HG03565 (cell line): Measurements from ENCODE around the gene CSTF3.
"Not testable (repeated sequence)": the region's sequence is repeated elsewhere in the genome, so short reads cannot be mapped to it uniquely, and the experiment has no call there.

ENCODE experiments used
- ATAC-seq: cut with Tn5 transposase; IDR thresholded peaks from one replicate; pipeline ENCODE4 v1.9.1; 2021; ENCODE audit warnings: mild to moderate bottlenecking, moderate library complexity; ENCODE audit not compliant: unreplicated experiment

Gene CSTF3

DNA sequence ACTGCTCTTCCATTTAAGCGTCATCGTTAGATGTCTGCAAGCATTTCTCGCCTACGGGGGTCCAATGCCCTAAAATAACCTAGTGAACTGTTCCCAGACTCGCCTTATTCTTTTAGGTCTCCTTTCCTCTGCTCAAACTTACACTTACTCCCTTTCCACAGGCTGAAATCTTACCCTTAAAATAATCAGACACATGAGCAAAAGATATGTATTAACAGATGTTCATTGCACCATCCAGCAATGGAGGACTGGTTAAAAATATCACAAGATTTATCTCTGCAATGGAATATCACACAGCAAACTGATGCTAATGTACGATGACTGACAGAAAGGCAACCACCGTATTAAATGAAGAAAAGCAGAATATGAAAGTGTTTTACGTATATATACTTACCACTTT lies 1.6 kb upstream of the CSTF3 start:
- no peak for ATAC-seq

DNA sequence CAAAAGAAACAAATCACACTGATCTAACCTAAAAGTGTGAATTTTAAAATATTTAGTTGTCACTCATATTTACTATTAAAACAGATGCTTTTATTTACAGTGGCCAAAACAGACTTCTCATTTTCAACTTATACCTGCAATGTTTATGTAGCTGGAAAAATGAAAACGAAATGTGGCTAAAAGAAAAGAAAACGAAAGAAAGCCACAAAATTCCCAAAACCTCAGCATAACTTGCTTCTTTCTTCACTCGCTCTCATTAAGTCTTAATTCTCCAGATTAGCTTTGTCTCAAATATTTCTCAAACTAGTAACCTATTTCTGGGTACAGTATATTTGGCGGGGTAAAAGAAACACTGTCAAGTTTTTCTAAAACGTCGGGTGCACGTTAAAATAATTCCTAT lies 693 bp downstream of the CSTF3 start:
- ATAC-seq = no peak

DNA sequence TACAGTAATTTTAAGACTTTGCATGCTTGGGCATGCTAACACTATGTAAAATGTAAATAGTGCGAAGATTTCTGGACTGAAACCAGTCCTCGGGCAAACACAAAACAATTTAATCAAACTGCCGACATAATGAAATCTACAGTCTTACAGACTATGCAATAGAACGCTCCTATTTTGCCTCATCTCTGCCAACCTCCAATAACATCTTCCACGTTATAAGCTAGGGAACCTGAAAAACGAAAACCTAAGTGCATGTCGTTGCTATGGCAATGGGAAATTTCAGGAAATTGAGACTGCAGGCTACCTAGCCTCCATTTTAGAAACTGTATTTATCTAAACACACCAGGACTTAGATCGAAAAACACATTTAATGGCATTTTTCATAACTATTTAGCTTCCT lies 1.1 kb downstream of the CSTF3 start:
- ATAC-seq = no peak

DNA sequence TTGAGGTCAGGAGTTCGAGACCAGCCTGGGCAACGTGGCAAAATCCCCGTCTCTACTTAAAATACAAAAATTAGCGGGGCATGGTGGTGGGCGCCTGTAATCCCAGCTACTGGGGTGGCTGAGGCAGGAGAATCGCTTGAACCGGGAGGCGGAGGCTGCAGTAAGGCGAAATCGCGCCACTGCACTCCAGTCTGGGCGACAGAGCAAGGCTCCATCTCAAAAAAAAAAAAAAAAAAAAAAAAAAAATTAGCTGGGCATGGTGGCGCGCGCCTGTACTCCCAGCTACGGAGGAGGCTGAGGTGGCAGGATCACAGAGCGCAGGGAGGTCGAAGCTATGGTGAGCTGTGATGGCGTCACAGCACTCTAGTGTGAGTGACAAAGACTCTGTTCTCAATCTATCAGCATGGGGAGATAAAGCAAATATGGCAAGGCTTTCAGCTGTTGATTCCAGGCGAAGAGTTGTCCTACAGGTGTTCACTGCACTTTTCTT lies 1.9 kb downstream of the CSTF3 start:
- not testable (repeated sequence) for ATAC-seq

DNA sequence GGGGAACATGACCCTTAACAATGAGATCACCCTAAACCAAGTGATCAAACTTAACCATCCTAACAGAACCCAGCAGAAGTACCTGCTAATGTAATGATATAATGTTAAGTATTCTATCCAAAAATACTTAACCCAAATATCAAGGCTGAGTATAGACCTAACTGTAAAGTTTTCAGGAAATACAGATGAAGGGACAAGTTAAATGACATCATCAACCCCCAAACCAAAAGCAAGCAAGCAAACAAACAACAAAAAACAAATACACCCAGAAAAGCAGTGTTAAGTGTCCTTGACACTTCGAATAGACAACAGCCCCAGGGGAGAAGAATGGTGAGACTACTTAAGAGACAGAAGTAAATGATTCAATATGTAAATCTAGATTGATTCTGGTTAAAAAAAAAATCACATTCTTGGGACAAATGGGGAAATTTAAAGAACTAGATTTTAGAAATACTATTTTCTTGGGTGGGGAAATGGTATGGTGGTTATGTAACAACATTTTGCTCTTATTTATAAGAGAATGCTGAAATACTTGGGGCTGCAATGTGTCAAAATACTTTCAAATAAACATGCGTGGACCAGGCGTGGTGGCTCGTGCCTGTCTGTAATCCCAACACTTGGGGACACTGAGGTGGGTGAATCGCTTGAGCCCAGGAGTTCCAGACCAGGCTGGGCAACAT lies 2.5 kb downstream of the CSTF3 start:
- no peak for ATAC-seq

DNA sequence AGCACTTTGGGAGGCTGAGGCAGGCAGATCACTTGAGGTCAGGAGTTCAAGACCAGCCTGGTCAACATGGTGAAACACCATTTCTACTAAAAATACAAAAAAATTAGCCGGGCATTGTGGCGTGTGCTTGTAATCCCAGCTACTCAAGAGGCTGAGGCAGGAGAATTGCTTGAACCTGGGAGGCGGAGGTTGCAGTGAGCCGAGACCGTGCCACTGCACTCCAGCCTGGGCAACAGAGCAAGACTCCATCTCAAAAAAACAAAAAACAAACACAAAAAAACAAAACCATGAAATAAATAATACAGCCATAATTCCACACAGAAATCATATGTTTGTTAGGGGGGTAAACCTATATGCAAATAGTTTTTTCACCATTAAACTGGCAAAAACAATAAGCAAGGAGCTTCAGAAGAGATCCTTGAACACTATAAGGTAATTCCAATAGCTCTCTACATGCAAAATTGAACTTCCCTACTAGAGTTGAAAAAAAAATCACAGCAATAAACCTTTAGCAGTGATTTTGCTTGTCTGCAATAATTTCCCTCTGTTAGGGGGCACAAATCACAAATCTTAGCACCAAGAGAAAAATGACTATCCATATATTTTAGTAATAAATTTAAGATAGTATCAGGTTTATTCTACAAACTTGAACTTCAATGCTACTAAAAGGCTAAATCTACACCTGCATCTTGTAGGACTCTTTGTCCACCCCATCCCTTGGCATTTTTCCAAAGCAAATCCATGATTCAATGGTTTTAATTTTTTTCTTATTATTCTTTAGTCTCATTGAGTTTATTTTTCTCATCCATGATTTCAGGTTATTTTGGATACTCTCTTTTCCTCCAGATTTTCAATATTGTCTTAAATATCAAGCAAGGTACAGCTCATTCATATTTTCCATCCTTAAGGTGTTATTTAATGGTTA lies 3.9 kb downstream of the CSTF3 start:
- no peak for ATAC-seq

DNA sequence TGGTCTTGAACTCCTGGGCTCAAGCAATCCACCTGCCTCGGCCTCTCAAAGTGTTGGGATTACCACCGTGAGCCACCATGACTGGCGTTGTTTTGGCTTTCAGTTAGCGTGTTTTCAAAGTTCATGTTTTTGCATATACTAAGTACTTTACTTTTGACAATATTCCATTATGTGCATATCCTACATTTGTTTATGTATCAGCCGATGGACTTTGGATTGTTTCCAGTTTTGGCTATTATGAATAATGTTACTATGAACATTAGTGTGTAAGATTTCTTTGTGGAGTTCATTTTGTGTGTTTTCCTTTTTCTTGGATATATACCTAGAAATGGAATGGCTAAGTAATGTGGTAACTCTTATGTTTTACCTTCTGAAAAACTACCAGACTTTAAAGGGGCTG lies 9.9 kb downstream of the CSTF3 start:
- ATAC-seq = no peak

DNA sequence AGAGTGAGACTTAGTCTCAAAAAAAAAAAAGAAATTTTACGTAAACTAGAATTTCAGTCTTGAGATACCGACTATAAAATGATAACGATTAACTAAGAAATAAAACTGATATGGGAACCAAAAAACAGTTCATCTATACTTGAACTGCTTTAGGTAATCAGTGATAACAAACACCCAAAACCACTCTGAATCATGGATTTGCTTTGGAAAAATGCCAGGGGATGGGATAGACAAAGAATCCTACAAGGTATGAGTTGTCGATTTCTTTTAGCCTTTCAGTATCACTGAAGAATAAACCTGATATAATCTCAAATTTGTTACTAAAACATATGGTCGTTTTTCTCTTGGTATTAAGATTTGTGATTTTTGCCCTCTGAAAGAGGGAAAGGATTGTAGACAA lies 13.7 kb downstream of the CSTF3 start:
- ATAC-seq = no peak

DNA sequence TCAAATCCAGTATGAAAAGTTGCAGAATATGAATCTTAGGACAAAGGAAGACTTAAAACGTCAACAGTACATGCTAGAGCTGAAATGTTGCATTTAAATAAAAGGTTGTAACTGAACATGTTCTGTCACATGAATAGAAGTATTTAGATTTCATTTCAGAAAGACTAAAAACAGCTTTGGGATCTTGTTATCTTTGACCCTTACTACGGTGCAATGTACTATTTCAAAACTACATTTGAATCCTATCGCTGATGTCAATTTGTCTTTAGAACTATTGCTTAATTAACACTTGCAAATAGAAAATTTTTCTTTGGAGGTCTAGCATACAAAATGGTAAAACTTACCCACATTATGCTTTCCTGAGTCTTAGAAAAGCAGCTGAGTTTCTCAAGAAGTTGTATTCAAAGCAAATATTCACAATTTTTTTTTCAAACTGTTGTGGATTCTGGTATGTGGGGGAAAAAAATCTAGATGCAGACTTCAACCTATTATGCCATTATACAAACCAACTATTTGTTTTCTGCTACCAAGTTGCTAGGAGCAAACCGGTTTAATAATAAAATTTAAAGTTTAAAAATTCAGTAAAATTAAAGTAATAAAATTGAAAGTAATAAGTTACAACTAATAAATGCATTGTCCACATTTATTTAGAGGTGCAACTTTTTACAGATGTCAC lies 25.4 kb downstream of the CSTF3 start:
- no peak for ATAC-seq

DNA sequence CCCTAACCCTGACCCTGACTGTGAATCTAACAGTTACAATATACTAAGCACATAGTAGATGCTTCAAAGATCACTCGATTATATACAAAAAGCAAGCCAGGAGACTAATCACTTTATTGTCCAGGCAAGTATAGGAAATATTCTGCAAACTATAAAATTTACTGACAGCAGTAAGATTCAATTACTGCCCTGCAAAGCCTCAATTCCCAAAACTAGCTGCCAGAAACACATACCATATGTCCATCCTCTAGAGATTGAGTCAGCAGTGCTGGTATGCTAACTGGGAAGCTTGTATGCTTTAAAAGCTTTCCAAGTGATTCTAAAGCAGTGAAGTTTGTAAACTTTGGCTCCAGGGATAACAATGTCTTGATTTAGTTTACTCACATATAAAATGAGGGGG lies 26.1 kb downstream of the CSTF3 start:
- ATAC-seq = no peak

DNA sequence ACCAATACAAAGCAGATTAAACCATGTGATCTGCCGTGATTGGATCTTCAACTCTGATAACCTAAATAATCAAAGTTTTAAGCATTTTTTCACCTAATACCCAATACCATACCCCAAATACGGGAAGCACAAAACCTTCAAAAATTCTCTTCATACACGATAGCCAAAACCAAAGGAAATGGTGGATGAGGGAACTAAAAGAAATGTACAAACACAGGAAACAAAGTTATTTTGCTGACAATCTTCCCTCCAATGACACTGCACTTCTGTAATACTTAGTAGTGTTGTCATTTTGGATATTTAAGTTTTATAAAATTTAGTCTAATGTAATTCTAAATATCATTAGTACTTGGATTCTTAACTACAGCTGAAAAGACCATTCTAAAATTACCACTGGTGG lies 27.0 kb downstream of the CSTF3 start:
- ATAC-seq = no peak

DNA sequence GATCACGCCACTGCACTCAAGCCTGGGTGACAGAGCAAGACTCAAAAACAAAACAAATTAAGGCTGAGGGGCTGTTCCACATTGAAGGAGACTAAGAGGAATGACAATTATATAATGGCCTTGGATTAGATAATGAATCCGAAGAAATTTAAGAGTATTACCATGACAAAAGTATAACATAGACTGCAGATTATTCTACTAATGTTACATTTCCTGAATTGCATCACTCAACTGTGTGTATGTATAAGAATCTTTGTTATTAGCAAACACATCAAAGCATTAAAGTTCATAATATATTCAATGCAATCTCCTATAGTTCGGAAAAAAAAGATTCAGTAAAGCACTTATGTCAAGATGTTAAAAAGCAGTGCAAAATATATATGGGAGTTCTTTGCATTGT lies 27.5 kb downstream of the CSTF3 start:
- no peak for ATAC-seq

DNA sequence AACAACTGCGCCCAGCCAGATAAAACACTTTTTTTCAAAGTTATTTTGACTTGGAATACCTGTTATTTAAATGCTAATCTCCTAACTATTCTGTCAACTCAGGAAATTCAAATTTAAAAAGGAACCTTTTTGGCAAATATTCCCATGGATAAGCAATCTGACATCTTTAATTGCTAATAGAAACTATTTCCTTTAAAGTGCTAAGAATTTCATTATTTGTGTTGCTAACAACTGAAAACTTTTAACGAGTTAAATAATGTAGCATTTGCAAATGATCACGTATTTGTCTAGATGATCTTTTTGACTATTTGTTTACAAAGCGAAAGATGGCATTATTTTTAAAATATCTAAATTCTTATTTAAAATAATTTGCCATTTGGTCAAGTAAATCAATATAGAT lies 28.8 kb downstream of the CSTF3 start:
- ATAC-seq = no peak

DNA sequence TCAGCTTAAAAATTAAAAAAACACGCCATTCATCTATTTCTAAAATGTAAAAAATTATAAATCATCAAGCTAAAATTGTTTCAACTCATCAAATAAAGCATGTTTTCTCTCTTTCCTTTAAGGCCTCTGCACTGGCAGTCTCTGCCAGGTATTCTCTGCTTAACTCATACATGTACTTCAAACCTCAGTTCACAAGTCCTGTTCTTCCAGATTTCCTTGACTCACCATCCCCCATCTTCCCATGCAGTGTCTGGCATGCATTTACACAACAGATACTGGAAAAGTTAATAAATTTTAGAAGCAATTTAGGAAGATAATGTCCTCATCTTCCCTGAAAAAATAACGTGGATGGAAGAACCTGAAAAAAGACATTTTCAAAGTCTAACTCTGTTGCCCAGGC lies 32.5 kb downstream of the CSTF3 start:
- ATAC-seq = no peak

DNA sequence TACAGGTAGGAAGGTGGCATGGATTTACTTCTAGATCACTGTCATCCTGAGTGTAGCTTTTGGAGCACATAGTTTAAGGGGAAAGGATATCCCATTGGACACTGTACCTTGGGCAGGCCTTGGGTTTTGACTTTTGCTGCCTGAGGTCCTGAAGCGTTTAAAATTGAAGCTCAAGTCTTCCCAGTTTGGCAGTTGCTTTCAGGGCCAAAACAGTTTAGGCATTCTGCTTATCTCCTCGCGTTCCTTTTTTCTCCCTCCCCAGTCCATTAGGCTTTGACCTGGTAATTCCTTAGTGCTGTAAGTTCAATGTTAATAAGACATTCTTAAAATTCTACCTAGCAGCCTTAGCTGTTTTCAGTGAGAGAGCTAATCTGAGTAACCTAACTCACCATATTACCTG lies 35.7 kb downstream of the CSTF3 start:
- no peak for ATAC-seq

DNA sequence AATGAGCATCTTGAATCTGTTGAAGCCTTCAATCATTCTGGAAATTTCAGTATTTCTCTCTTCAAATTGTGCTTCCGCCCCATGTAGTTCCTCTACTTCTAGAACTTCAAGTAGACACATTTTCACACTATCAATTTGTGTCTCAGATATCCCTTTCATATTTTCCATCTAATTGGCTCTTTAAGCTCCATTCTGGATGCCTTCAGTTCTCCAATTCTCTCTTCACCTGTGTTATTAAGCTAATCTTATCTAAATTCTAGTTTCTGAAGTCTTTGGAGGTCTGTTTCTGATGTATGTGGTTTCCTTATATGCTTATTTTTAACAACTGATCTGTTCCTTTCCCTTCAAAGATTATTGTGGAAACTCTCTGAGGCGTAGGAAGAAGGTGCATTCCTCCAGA lies 36.3 kb downstream of the CSTF3 start:
- ATAC-seq = no peak

DNA sequence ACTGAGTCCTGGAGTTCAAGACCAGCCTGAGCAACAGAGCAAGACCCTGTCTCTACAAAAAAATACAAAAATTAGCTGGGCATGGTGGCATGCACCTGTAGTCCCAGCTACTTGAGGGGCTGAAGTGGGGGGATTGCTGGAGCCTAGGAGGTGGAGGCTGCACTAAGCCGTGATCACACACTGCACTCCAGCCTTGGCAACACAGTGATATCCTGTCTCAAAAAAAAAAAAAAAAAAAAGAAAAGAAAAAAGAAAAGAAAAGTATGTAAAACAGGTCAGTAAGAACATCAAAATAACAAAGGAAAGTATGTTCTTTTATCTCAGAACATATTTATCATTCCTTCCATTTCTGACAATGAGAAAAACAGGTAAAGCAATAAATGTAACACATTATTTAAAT lies 38.6 kb downstream of the CSTF3 start:
- not testable (repeated sequence) for ATAC-seq

DNA sequence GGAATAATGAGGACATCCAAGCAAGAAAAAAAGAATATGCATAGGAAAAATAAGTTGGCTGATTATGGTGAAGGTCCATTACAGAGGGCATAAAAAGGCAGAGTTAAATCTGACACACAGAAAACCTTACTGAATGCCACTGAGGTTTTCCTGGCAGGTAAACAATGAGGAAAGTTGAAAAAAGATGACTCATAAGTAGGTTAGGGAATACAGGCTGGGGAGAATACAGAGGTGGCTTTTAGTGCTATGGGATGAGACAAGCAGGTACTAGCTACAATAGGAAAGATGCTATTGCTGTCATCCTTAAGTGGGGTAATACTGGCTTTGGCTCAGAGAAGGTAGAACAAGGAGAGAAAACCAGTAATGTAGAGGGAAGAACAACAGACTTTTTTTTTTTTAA lies 44.7 kb downstream of the CSTF3 start:
- ATAC-seq = no peak

DNA sequence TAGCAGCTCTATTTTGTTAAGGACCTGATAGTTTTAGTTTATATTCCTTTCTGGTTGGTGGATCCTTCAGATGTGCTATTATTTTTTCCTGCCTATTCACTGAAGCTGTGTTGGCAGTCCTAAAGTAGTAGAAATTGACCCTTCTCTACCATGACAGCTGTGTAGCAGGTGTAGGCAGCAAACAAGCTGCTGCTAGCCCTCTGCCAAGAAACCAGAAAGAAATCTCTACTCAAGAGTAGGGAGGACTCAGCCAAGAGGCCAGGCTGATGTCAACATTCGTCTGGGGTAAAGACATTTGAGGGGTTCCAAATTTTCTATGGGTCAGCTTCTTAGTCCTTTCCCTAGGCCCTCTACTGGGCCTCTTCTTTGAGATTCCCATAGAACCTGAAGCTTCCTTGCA lies 51.2 kb downstream of the CSTF3 start:
- no peak for ATAC-seq

DNA sequence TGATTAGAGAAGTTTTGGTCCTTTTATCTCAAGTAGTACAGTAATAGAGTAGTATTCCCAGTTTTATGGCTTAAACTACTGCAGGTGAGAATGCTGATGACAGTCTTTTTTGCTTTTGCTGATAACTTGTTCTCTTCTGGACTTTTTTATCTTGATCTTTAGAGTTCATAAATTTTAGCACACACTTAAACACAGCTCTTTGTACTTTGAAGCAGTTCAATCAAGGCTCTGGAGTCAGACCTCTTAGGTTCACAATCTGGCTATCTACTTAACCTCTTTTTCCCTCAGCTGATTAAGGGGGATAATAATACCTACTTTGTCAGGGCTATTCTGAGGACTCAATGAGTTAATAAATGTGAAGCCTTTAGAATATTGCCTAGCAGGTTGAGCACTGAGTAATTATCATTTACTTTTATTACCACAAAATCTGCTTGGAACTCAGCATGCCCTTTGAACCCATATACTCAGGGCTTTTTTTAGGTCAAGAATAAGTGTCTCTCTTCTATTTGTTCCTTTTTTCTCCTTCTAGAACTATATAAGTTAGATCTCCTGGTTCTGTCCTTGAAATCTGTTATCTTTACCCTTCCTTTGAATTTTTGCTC lies 51.9 kb downstream of the CSTF3 start:
- no peak for ATAC-seq

DNA sequence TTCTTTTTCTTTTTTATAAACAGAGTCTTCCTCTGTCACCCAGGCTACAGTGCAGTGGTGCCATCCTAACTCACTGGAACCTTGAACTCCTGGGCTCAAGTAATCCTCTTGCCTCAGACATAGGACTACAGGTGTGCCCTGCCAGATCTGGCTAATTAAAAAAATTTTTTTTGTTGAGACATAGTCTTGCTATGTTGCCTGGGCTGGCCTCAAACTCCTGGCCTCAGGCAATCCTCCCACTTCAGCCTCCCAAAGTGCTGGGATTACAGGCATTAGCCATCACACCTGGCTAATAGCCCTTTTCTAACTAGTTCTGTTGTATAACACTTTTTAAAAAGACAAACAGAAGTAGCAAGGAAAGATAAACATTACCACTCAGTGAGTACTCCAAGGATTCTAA lies 57.4 kb downstream of the CSTF3 start:
- no peak for ATAC-seq
